ENCODE measurements around the gene GRM8.
"Not testable (repeated sequence)": the region's sequence is repeated elsewhere in the genome, so short reads cannot be mapped to it uniquely, and the experiment has no call there.

Gene GRM8

DNA sequence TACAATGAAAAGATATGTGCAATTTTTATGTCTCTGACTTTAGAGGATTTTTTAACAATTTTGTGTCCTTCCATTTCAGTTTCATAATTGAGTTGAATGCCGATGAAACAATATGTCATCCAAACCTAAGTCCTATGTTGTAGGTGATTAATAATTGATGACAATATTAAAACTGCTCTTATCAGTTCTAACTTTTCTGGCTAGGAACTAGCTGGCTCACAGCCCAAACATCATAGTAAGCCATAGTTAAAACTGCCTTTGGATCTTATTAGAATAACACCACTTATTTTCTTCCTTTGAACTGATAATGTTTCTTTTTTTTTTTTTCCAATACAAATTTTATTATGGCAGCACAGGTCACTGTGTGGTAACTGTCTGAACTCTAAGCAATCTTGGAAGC lies 230.9 kb downstream of the GRM8 start:
- DNase-seq: no peak

DNA sequence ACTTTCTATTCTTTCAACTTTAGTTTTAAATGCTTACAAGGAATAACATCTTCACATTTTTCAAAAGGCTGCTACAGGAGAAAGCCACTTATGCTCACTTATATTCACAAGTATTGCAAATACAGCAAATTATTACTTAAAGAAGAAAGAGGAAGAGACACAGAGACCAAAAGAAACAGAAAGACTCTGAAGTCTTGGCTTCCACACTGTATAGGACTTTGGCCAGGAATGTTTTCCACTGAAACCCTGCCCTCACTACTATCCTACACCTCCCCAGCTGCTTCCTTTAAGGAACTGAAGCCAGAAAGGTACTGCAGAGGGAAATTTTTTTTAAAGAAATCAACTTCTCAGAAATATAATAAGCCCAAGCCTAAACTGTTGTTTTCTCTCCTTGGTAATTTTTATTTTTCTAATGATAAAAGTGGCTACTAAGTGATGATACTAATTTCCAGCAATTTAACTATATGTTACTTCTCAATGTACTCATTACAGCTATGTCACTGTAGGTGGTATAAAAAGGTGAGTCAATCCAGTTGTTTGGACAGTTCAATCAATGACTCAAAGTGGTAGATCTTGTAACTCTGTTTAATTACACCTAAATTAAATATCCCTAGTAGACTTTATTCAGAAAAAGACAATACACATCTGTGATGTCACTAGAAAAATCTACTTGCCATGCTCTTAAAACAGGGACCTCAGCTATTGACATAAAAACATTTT lies 231.6 kb downstream of the GRM8 start:
- DNase-seq: no peak

DNA sequence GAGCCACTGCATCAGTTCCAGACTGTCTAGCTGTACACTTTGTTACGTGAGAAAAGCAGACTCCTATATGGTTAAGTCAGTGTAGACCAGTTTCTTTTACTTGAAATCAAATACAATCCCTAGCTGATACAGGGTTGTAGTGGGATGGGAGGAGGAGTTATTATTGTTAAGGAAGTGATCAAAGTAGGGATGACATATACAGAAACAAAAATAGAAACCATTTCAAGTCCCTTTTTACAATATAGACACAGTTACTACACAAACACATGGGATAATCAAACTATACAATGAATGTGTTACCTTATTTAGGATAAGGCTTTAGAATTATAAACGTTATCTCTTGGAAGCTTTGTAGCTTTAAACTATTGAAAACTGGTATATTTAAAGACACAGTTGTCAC lies 233.9 kb downstream of the GRM8 start:
- DNase-seq: no peak

DNA sequence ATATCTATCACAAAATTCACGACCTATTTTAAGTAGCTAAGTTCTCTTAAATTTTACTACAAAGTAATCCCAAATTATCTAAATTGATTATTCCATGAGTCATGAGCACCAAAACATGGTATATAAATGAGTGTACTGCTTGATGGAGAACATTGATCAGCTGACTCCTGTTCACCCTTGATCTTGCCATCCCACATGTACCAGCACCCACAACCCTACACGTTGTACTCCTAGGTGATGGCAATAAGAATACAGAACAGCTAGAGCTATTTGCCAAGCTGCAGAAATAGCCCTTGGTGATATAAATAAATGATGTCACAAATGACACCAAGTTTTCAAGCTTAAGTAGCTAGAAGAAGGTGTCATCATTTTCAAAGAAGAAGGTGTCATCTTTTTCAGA lies 235.5 kb downstream of the GRM8 start:
- no peak for DNase-seq

DNA sequence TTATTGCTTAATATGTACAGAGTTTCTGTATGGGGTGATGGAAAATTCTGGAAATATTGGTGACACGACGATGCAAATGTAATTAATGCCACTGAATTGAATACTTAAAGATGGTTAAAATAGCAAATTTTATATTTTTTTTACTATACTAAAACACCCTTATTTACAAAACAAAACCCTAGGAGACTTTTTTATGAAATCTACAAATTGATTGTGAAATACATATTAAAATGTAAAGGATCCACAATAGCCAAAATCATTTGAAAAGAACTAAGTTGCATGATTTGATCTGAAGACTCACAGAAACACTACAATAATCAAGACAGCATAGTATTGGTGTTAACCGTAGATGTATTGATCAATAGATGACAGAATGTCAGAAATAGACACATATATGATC lies 252.0 kb downstream of the GRM8 start:
- DNase-seq: no peak

DNA sequence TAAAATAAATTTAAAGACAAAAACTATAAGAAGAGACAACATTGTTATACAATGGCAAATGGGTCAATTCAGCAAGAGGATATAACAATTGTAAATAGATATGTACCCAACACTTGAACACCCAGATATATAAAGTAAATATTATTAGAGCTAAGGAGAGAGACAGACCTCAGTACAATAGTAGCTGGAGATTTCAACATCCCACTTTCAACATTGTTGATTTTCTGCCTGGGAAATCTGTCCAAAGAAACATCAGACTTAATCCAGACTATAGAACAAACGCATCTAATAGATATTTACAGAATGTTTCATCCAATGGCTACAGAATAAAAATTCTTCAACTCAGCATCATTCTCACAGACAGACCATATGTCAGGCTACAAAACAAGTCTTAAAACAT lies 256.1 kb downstream of the GRM8 start:
- no peak for DNase-seq

DNA sequence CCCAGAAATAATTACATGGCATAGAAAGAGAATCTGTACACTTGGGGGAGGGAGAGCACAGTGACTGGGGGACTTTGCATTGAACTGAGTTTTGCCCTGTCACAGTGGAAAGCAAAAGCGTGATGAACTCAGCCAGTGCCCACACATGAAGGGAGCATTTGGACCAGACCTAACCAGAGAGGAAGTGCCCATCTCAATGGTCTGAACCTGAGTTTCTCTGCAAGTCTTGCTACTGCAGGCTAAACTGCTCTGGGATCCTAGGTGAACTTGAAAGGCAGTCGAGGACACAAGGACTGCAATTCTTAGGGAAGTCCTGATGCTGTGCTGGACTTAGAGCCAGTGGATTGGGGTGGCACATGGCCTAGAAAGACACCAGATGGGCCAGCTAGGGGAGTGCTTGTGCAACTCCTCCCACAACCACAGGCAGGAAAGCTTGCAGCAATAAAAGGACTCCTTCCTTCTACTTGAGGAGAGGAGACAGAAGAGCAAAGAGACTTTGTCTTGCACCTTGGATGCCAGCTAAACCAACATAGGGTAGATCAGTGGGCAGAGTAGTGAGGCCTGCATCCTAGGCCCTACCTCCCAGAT lies 259.0 kb downstream of the GRM8 start:
- no peak for DNase-seq

DNA sequence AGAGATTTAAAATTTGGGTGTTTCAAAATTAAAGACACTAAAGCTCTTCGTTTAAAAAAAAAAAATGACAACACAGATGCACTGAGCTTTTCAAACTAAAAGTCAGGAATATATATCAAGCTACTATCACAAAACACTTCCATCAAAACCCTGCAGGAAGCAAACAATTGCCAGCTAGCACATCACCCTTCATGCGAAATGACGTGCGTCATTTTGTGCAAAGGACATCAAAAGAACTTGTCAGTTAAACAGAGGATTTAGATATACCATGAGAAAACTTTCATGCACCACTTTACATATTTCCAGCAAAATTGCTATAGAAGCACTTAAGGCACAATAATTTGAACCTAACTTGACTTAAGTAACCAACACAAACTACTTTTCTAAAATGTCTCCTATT lies 264.7 kb downstream of the GRM8 start:
- no peak for DNase-seq

DNA sequence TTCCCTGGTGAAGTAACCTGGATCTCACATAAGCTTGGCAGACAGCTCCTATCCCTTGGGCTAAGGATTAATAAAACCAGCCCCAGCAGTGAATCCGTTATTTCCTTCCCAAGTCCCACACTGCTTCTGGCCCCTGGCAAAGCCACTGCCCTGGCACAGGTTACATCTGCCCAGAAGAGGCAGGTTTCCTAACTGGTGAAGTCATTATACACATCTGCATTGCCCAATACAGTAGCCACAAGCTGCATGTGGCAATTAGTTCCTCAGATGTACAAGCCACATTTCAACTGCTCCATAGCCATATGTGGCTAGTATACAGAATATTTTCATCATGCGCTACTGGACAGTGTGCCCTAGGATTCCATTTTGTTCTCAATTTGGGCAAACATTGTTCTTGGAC lies 273.0 kb downstream of the GRM8 start:
- no peak for DNase-seq

DNA sequence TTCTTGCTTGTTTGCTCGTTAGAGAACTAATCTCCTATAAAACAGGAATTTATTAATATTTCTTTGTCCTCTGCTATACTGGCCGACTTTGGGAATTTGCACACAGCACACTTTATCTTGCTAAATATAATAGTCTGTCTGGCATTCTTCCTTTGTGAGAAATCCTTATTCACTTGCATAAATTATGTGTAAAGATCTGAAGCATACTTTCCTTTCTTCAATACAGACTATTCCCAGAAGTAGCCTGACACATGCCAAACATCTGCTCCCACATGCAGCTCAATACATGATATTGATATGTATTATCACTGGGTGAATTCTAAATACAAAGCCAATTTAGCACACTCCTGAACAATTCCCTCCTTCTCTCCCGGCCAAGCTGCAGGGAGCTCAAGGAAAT lies 273.9 kb downstream of the GRM8 start:
- DNase-seq: no peak

DNA sequence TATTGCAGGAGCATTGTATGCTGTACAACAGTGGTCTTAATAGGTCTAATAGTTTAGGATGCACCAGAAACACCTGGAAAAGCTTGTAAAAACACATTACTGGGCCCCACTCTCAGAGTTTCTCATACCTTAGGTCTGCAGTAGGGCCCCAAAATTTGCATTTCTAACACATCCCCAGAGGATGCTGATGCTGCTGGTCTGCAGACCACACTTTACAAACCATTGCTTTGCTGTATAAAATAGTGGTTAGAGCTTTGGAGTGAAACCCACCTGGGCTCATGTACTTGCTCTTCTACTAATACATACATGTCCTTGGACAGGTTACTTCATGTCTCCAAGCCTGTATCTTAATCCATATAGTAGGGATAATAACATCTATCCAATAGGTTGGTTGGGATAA lies 279.7 kb downstream of the GRM8 start:
- no peak for DNase-seq

DNA sequence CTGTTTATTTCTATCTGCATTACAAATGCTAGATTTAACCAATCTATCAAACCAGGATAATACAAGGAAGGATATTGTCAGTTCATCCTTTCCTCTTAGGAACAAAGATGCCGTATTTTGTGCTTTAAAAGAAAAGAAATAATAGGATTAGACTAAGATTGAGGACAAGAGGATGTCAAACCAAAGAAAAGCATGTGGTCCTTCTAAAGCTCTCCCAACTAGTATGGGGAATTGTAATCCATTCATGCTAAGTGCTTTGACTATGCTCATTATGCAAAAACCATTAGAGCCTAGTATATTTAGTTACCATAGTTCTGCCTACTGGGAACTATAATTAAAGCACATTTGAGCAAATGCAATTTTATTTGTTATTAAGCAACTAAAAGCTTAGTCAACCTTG lies 280.2 kb downstream of the GRM8 start:
- no peak for DNase-seq

DNA sequence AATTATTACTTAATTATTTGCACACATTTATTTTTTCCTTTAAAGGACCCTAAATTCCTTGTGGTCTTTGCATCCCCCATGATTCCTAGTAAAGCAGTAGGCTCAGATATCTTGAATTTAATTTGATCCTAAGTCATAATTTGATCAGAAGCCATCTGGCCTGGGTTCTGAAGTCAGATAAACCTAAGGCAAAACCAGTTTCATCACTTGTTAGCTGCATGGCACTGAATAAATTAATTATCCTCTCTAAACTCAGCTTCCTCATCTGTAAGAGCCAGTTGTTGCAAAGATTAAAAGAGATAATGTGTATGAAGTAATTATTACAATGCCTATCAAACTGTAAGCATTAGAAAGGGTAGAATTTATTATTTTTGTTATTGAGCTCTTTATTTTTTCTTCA lies 293.1 kb downstream of the GRM8 start:
- no peak for DNase-seq

DNA sequence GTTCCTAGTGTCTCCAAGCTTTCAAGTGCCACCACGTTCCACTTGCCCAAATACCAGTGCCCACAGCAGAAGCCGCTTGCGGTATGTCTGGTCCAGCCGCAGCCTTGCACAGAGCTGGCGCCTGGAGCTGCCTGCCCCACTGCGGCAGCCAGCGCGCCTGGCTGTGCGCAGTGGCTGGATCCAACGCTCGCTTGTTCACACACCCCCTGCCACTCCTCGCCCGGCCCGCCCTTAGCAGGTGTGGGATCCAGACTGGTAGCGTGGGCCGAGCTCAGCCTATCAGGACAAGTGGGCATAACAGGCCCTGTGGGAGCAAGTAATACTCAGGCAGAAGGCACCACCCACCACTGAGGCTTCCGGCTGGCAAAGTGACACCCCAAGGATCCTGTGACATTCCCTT lies 294.4 kb downstream of the GRM8 start:
- no peak for DNase-seq

DNA sequence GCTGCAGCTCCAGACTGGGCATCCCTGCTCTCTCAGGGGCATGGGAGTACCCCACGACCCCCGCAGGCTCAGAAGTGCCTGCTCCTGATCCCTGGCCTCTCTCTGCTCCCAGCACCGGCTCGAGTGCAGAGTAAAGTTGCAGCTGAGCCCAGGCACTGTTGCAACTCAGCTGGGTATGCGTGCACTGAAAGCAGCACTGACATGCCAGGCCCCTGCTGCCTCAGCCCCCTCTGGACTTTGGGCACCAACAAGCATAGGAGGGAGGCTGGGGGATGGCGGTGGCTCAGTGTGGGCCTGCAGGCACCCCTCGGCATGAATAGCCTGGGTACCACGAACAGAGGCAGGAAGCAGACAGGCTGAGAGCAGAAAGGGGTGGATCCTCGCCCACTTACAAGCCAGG lies 295.3 kb downstream of the GRM8 start:
- DNase-seq: no peak

DNA sequence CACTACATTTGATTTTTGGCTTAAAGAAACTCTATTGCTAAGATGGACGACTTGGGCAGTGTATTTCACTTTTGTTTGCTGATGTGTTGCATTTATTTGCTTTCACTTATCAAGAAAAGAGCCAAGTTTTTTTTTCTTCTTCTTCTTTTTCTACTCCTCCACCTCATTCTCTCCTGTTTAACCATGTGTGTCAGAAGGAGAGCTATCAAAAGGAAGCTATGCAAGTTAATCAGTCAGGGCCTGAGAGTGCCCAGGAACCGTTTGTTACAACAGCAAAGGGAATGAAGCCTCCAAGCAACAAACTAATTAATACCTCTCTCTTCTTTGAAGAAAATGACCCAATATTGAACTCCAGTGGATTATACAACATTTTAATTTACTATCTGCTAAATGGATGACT lies 299.3 kb downstream of the GRM8 start:
- DNase-seq: no peak

DNA sequence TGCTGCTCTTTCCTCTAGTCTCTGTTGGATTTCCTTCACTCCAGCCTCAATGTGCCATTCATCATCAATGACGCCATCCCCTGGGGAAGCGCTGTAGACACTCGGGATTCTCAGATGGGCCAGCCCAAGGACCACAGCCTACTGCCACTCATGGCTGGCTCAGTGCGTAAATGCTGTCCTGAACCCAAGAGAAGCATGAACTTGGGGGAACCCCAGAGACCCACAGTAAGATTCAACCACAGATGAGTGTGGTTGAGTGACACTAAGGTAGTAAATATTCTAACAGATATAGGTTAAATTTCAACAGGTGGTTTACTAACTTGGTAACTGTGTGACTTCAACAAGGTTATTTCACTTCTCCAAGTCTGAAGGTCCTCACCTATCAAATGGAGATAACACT lies 304.1 kb downstream of the GRM8 start:
- no peak for DNase-seq

DNA sequence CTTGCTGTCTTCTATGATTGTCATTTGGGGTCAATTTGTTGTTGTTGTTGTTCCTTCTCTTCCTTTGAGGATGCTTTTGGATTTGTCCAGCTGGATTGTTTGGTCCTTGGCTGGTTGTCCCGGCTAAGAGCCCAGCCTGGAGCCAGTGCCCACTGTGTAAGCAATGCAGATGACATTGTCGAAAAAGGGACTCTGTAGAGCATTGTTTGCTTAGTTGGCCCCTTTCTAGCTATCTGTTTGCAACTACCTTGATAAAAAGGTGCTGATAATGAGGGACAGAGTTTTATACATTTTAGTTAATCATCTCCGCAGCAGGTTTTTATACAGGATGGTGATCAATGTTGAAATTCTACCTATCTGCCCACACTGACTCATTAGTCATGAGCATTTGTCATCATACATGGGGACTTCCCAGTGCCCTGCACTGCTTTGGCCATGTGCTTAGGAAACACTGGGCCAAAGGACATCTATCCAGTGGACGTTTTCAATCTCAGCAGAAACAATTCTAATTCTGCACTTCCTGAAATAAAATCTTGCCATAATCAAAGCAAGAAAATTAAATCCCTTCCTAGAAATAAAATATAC lies 311.9 kb downstream of the GRM8 start:
- no peak for DNase-seq

DNA sequence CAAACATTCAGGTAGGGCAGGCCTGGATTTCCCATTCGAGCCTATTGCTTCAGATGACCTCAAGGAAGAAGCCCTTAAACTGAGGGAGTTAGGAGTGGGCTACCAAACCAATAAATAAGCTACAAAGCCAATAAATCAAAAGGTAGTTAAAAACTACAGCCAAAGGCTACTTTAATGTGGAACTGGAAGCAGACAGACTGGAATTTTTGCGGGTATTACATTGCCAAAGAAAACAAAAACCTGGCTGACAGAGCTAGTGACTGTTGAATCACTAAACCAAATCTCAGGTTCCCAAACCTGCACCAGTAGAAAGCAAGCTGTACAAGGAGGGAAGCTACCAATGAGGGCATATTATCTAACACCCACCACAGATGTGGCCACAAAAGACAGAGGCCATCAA lies 315.6 kb downstream of the GRM8 start:
- no peak for DNase-seq

DNA sequence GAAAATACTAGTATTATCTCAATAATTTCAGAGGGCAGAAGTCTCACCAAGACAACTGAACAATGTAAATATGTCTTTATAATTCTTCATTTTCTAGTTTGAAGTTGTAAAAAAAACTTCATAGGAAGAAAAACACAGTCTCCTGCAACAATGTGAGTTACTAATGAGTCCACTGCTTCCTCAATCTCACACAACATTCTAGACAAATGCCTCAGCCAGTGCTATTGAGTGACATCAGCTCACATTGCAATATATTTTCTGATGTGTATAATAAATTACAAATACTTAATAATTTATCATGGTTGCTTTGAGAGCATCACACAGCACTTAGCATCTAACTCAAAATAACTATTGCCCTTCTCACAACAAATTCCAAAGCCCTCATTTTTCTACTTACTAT lies 321.2 kb downstream of the GRM8 start:
- DNase-seq: no peak

DNA sequence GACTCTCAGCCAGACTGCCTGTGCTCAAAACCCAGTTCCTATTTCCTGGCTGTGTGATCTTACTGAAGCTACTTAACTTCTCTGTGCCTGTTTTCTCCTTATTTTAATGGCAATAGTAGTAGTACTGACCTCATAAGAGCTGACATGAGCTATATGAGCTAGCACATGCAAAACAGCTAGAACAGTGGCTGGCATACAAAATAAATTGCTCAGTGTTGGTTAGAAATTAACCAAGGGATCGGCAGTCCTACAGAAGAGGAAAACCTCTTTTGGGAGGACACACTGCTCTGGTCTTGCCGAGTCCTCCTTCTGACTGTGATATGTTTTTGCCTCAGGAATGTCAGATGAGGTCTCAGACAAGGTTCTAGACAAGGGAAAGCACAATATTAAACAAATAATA lies 322.6 kb downstream of the GRM8 start:
- no peak for DNase-seq

DNA sequence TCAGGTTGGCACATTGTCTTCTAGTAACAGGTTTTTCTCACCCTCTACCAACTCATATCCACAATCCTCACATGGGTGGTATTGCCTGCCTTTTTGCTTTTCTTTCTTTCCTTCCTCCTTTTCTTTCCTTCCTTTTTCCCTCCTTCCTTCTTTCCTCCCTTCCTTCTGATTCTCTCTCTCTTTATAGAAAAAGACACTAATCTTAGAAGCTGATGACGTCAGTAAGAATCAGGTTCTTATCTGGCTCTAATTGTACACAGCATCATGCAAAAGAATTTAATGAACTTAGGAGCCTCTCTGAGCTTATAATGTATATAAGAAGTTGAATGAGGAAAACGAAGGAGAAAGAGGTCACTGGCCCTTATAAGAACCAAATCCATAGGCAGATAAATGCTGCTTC lies 328.3 kb downstream of the GRM8 start:
- DNase-seq: no peak

DNA sequence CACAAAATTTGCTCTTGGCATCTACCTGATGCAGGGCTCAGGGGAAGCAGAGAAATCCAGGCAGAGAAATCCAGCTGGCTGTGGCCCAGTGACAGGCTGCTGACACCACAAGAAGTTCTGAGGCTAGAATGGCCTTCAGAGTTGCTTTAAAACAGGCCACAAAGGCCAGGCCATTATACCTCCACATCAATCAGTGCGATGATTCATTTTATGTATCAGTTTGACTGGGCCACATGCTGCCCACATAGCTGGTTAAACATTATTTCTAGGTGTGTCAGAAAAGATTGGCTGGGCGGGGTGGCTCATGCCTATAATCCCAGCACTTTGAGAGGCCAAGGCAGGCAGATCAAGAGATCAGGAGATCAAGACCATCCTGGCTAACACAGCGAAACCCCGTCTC lies 341.1 kb downstream of the GRM8 start:
- DNase-seq: not testable (repeated sequence)

DNA sequence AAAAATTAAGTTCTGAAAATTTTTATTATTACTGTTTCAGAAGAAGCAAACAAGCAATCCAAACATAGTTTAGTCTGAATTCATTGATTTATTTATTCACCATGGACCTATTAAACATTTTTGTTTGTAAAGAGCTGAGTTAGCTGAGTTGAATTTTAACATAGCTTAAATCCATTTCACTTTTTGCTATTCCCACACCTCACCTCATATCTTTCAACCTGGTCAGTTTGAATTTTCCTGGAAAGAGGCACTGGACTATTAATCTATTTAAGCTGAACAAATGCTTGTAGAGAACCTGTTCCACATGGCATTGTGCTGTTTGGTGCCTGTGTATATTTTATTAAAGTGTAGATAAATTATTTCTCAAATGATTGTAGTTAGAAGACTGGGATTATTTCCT lies 344.2 kb downstream of the GRM8 start:
- not testable (repeated sequence) for DNase-seq

DNA sequence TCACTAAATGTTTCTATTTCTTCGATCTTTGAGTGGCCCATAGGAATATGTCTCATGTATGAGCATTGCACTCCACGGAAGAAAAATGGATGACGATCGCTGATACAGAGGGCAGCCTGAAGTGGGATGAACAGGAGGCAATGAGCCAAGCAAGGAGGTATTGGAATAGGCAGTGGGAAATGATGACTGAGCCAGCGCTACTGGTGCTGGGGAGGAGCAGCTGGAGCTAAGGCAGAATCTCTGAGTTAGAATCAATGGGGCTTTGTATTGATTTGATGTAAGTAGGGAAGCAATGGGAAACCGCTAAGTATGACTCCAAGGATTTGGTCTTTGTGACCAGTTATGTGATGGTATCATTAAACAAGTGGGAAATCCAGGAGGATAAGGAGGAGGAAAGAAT lies 345.1 kb downstream of the GRM8 start:
- DNase-seq: not testable (repeated sequence)
